H1 (cell line): Measurements from ENCODE around the gene C2orf92. TPM values are rescaled to one million over a fixed set of nuclear protein-coding genes. Genes with fewer than 3 reads are reported as not detected.

ENCODE experiments used
- CTCF ChIA-PET: fragments of 300-600 bp; sonication (Branson Sonifier 250); formaldehyde crosslinking; loops from one replicate; lab custom pipeline; 2021; ENCODE audit not compliant: partially characterized antibody; lab: Charles Lee
- POLR2A ChIA-PET: fragments of 300-600 bp; sonication (Branson Sonifier 250); formaldehyde crosslinking; loops from one replicate; lab custom pipeline; 2021; ENCODE audit warnings: inconsistent platforms; ENCODE audit not compliant: partially characterized antibody; lab: Charles Lee
- DNase-seq, 2 experiments: peaks; one replicate each; pipeline versions ENCODE4 v3.0.0 to v3.0.0-alpha.2; 2010 to 2022; ENCODE audit warnings: low spot score in 2 of 2, low read depth in 1 of 2, mixed read lengths in 1 of 2
- FAIRE-seq: peaks from 2 replicates; lab custom pipeline; 2011; peaks lifted over from hg19 to GRCh38; lab: Jason Lieb, UNC
- H2AFZ ChIP-seq: 2 replicates; pipeline ENCODE4 v1.8.1; 2012; ENCODE audit warnings: low read length, inconsistent platforms
- H2AK5ac ChIP-seq: 2 replicates; pipeline ENCODE4 v1.6.1; 2013; ENCODE audit warnings: low read depth, low read length
- H2BK120ac ChIP-seq: replicated peaks from 2 replicates; pipeline ENCODE3; 2013; ENCODE audit warnings: low read depth, low read length, inconsistent platforms
- H2BK12ac ChIP-seq: 2 replicates; pipeline ENCODE4 v1.6.1; 2013; ENCODE audit warnings: low read depth, low read length
- H2BK15ac ChIP-seq: 2 replicates; pipeline ENCODE4 v1.6.1; 2013; ENCODE audit warnings: low read length
- H2BK20ac ChIP-seq: 2 replicates; pipeline ENCODE4 v1.6.1; 2013; ENCODE audit warnings: low read length
- H2BK5ac ChIP-seq: 2 replicates; pipeline ENCODE4 v1.6.1; 2013; ENCODE audit warnings: low read depth, low read length
- H3K14ac ChIP-seq: 2 replicates; pipeline ENCODE4 v1.6.1; 2013; ENCODE audit warnings: inconsistent platforms; ENCODE audit not compliant: insufficient read length
- H3K18ac ChIP-seq: 2 replicates; pipeline ENCODE4 v1.6.1; 2013; ENCODE audit warnings: low read length; ENCODE audit errors: extremely low read depth
- H3K23ac ChIP-seq: 2 replicates; pipeline ENCODE4 v1.6.1; 2013; ENCODE audit warnings: inconsistent platforms; ENCODE audit not compliant: insufficient read length
- H3K23me2 ChIP-seq: 2 replicates; pipeline ENCODE4 v1.6.1; 2013; ENCODE audit warnings: low read depth, low read length
- H3K27ac ChIP-seq: 2 replicates; pipeline ENCODE4 v1.6.1; 2011; ENCODE audit warnings: low read depth, low read length, inconsistent platforms
- H3K27me3 ChIP-seq, 4 experiments: replicated peaks in 1 of 4; 1 replicate in 1 of 4; 2 replicates in 3 of 4; pipeline versions ENCODE4 v1.6.1 to v1.8.1; 2011 to 2013; ENCODE audit warnings: low read length in 3 of 4, mild to moderate bottlenecking in 3 of 4, inconsistent platforms in 2 of 4, mixed read lengths in 2 of 4, moderate library complexity in 1 of 4; ENCODE audit not compliant: control insufficient read depth in 3 of 4, insufficient read depth in 3 of 4; ENCODE audit errors: extremely low read depth in 1 of 4
- H3K36me3 ChIP-seq, 4 experiments: 2 replicates each; pipeline versions ENCODE4 v1.6.1 to v1.8.1; 2011 to 2013; ENCODE audit warnings: mild to moderate bottlenecking in 4 of 4, low read length in 3 of 4, moderate library complexity in 2 of 4, control low read depth in 1 of 4, inconsistent platforms in 1 of 4; ENCODE audit not compliant: insufficient read depth in 4 of 4, control insufficient read depth in 2 of 4
- H3K4ac ChIP-seq: replicated peaks from 2 replicates; pipeline ENCODE3; 2013; ENCODE audit warnings: low read length, low read depth, mixed read lengths, inconsistent platforms; ENCODE audit not compliant: insufficient read length
- H3K4me1 ChIP-seq, 4 experiments: replicated peaks in 1 of 4; 1 replicate in 1 of 4; 2 replicates in 3 of 4; pipeline versions ENCODE4 v1.6.1 to v1.8.1; 2011 to 2013; ENCODE audit warnings: low read length in 3 of 4, inconsistent platforms in 2 of 4, mixed read lengths in 1 of 4; ENCODE audit not compliant: insufficient read depth in 4 of 4, control insufficient read depth in 3 of 4
- H3K4me2 ChIP-seq, 2 experiments: 2 replicates each; pipeline versions ENCODE4 v1.6.1 to v1.8.1; 2011 to 2013; ENCODE audit warnings: low read depth in 2 of 2, low read length in 2 of 2, control low read depth in 1 of 2, inconsistent platforms in 1 of 2, mild to moderate bottlenecking in 1 of 2; ENCODE audit not compliant: insufficient read depth in 1 of 2
- H3K4me3 ChIP-seq, 4 experiments: fragments of 200-600, 300-600 bp in 1 of 4; sonication (generic), shearing (Covaris generic), sonication (Bioruptor Twin) in 1 of 4; 2 replicates each; pipeline versions ENCODE4 v1.5.1 to v1.8.1; 2011 to 2016; ENCODE audit warnings: low read length in 4 of 4, low read depth in 3 of 4, control low read depth in 2 of 4, inconsistent platforms in 2 of 4, mild to moderate bottlenecking in 2 of 4, mixed read lengths in 1 of 4, moderate library complexity in 1 of 4; ENCODE audit not compliant: insufficient read depth in 2 of 4; ENCODE audit errors: extremely low read depth in 1 of 4
- H3K56ac ChIP-seq: replicated peaks from 2 replicates; pipeline ENCODE3; 2013; ENCODE audit warnings: low read depth, mild to moderate bottlenecking, mixed read lengths, low read length, inconsistent platforms; ENCODE audit not compliant: insufficient read length
- H3K79me1 ChIP-seq: 2 replicates; pipeline ENCODE4 v1.6.1; 2013; ENCODE audit warnings: low read depth, low read length, control low read depth
- H3K79me2 ChIP-seq, 2 experiments: 2 replicates each; pipeline versions ENCODE4 v1.6.1 to v1.8.1; 2012 to 2013; ENCODE audit warnings: low read length in 2 of 2, mild to moderate bottlenecking in 2 of 2, inconsistent platforms in 1 of 2; ENCODE audit not compliant: insufficient read depth in 2 of 2, control insufficient read depth in 1 of 2
- H3K9ac ChIP-seq, 4 experiments: replicated peaks in 1 of 4; 1 replicate in 1 of 4; 2 replicates in 3 of 4; pipeline versions ENCODE4 v1.6.1 to v1.8.1; 2011 to 2013; ENCODE audit warnings: low read depth in 3 of 4, low read length in 3 of 4, control low read depth in 2 of 4, mild to moderate bottlenecking in 2 of 4, moderate library complexity in 2 of 4, inconsistent platforms in 1 of 4; ENCODE audit errors: extremely low read depth in 1 of 4
- H3K9me3 ChIP-seq, 2 experiments: 2 replicates each; pipeline versions ENCODE4 v1.6.1 to v1.8.1; 2012 to 2013; ENCODE audit warnings: mild to moderate bottlenecking in 2 of 2, moderate library complexity in 2 of 2, control low read depth in 1 of 2, inconsistent platforms in 1 of 2, low read depth in 1 of 2, low read length in 1 of 2, mixed read lengths in 1 of 2; ENCODE audit not compliant: insufficient read depth in 2 of 2
- H4K20me1 ChIP-seq, 2 experiments: replicated peaks in 1 of 2; 2 replicates each; pipeline versions ENCODE3 to v1.8.1; 2011 to 2013; ENCODE audit warnings: inconsistent platforms in 2 of 2, low read length in 2 of 2, mild to moderate bottlenecking in 1 of 2; ENCODE audit not compliant: insufficient read depth in 2 of 2, control insufficient read depth in 1 of 2
- H4K5ac ChIP-seq: 2 replicates; pipeline ENCODE4 v1.6.1; 2013; ENCODE audit warnings: low read length, low read depth, mixed read lengths, inconsistent platforms; ENCODE audit not compliant: insufficient read length
- H4K8ac ChIP-seq: 2 replicates; pipeline ENCODE4 v1.8.0; 2013; ENCODE audit warnings: mild to moderate bottlenecking, moderate library complexity, low read length, inconsistent platforms; ENCODE audit not compliant: insufficient read depth; ENCODE audit errors: extremely low read depth
- H4K91ac ChIP-seq: replicated peaks from 2 replicates; pipeline ENCODE3; 2013; ENCODE audit warnings: low read length, mixed read lengths, inconsistent platforms; ENCODE audit not compliant: insufficient read length
- CBX5 ChIP-seq: fragments of 300-800, 300-1000 bp; sonication (generic); IDR thresholded peaks from 2 replicates; pipeline ENCODE4 v1.7.1; 2016; ENCODE audit warnings: antibody characterized with exemption, low read length, low read depth
- CEBPB ChIP-seq: IDR thresholded peaks from 2 replicates; pipeline ENCODE4 v1.6.1; 2012; ENCODE audit warnings: low read depth, low read length
- CHD1 ChIP-seq: IDR thresholded peaks from 2 replicates; pipeline ENCODE4 v1.6.1; 2012; ENCODE audit warnings: low read depth, low read length, improper control_type of control experiment
- CREB1 ChIP-seq: IDR thresholded peaks from 2 replicates; pipeline ENCODE4 v1.6.1; 2012; ENCODE audit warnings: inconsistent platforms
- CTBP2 ChIP-seq: IDR thresholded peaks from 2 replicates; pipeline ENCODE4 v1.7.0; 2011; ENCODE audit warnings: borderline replicate concordance, mild to moderate bottlenecking, moderate library complexity, mixed read lengths, low read length; ENCODE audit not compliant: insufficient read depth, insufficient read length
- FOSL1 ChIP-seq: IDR thresholded peaks from 2 replicates; pipeline ENCODE4 v1.6.1; 2011; ENCODE audit warnings: mild to moderate bottlenecking, low read depth, low read length, moderate library complexity; ENCODE audit not compliant: insufficient read depth
- JUN ChIP-seq: IDR thresholded peaks from 2 replicates; pipeline ENCODE4 v1.6.1; 2011; ENCODE audit warnings: low read depth, mild to moderate bottlenecking, improper control_type of control experiment, low read length
- POU5F1 ChIP-seq: IDR thresholded peaks from 2 replicates; pipeline ENCODE4 v1.6.1; 2011; ENCODE audit warnings: low read depth, mild to moderate bottlenecking, low read length, moderate library complexity
- SAP30 ChIP-seq: fragments of 300-600 bp; sonication (generic); IDR thresholded peaks from 2 replicates; pipeline ENCODE4 v1.7.1; 2012; ENCODE audit warnings: low read length, moderate library complexity, mild to moderate bottlenecking, inconsistent platforms; ENCODE audit not compliant: insufficient read depth, insufficient replicate concordance
- SIRT6 ChIP-seq: IDR thresholded peaks from one replicate; pipeline ENCODE4 v1.7.1; 2012; ENCODE audit warnings: low read length, inconsistent platforms
- WGBS, 2 experiments: shearing (Covaris generic) in 1 of 2; methylation state at CpG; one replicate each; pipeline versions ENCODE4 v1.1.6 to v1.1.7; 2013 to 2015; ENCODE audit warnings: low lambda C conversion rate in 2 of 2, mixed read lengths in 2 of 2, inconsistent platforms in 1 of 2, low coverage in 1 of 2, missing lambda C conversion rate in 1 of 2; ENCODE audit not compliant: insufficient replicate concordance in 2 of 2, insufficient coverage in 1 of 2, insufficient read length in 1 of 2; ENCODE audit errors: extremely low coverage in 1 of 2, missing lambda C conversion rate in 1 of 2; 5-methylcytosine and 5-hydroxymethylcytosine counted together
- polyA plus RNA-seq, 7 experiments: library from polyadenylated mRNA; depleted of rRNA in 3 of 7; stranded (reverse) in 5 of 7; unstranded in 2 of 7; fragments of >200 nt in 5 of 7; fragments of 200-250 nt in 2 of 7; gene quantifications; 1 replicate in 5 of 7; 2 replicates in 1 of 7; 4 replicates in 1 of 7; pipeline versions ENCODE4 v1.2.1 to v1.2.3, GENCODE V29; 2011 to 2013; ENCODE audit warnings: missing spikeins in 2 of 7, mixed read lengths in 2 of 7
- total RNA-seq: library from RNA; stranded (reverse); fragmentation: NEBNext Ultra II Directional; extraction: Animal tissue kit (Norgen Biotek cat#: 25700); gene quantifications from 2 replicates; pipeline ENCODE4 v1.2.1, GENCODE V29; 2021
- TF ChIP-seq, protein P1 (sequence below): IDR thresholded peaks from 2 replicates; pipeline ENCODE4 v1.6.1; 2011; ENCODE audit warnings: low read depth, mild to moderate bottlenecking, low read length; ENCODE audit not compliant: insufficient read depth
- TF ChIP-seq, protein P2 (sequence below): IDR thresholded peaks from 2 replicates; pipeline ENCODE4 v1.6.1; 2012; ENCODE audit warnings: low read length, inconsistent platforms

C2orf92 gene
- total and polyA plus RNA-seq, 2 of the 8 experiments (the other 6 are each of a cell fraction or from before 2014, with no cell fraction given), result 2.3 to 3.7 TPM

DNA sequence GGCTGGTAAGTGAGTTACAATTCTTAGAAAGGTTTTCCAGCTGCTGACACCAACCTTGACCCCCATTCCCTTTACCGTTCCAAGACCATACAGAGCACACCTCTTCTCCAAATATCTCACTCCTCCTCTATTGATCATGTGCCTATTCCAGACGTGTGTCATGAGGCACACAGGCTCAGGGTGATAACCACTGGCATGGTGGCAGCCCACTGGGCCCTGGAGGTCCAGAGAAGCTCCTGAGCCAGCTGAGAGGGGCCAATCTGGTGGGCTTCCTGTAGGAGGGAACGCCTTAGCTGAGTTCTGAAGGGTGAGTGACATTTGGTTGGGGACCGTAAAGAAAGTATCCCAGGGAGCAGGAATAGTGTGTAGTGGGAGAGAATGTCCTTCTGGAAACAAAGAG, 72.2 kb downstream of the C2orf92 start:
- H3K14ac ChIP-seq, result no peak overlapping the region
- FAIRE-seq (no peak), DNase-seq (no peak)
- H2AK5ac ChIP-seq, result no peak overlapping the region; the same call in 1 of the 2 replicates
- peak overlapping the region; percentile 75; the same call in 1 of the 2 replicates for H2BK12ac ChIP-seq
- no peaks in the 10 kb centered on the region for H3K79me2 ChIP-seq
- H3K4me3 ChIP-seq, result no peak overlapping the region
- H3K4ac ChIP-seq, result no peak overlapping the region
- WGBS, 2 experiments, result 87% methylated on average over 4 of the region's 4 CpGs; no CpG with 5 or more reads in 1 of the 2 experiments
- H2BK5ac ChIP-seq, result peak overlapping the region; percentile 1; the same call in 1 of the 2 replicates
- H4K20me1 ChIP-seq, result no peaks in the 10 kb centered on the region
- H4K91ac ChIP-seq, result no peak overlapping the region
- CTCF ChIA-PET, result interaction anchor here (0.6 to 10.1 kb wide), 18 partner anchors 9 to 706 kb away, joined by 3 to 149 read pairs (median 8); partner anchors contain the start of genes ACTR1B and ZAP70
- H3K79me1 ChIP-seq, result no peaks in the 10 kb centered on the region
- H4K8ac ChIP-seq, result no peak overlapping the region
- H2AFZ ChIP-seq, result no peak overlapping the region
- no peak overlapping the region for H3K27ac ChIP-seq
- H3K9me3 ChIP-seq, result no peaks in the 10 kb centered on the region
- H2BK120ac ChIP-seq, result no peak overlapping the region
- no peak overlapping the region; the same call in 1 of the 2 replicates for H3K18ac ChIP-seq
- no peak overlapping the region for H4K5ac ChIP-seq
- no peak overlapping the region for H3K9ac ChIP-seq
- POLR2A ChIA-PET, result interaction anchor here (0.8 to 1.7 kb wide), 3 partner anchors 8 to 20 kb away, joined by 3 read pairs; no protein-coding TSS in a partner anchor
- H3K23me2 ChIP-seq, result no peaks in the 10 kb centered on the region
- no peak overlapping the region for H3K4me2 ChIP-seq
- H3K36me3 ChIP-seq, result no peaks in the 10 kb centered on the region
- H3K56ac ChIP-seq, result no peak overlapping the region
- H3K27me3 ChIP-seq, result no peaks in the 10 kb centered on the region
- no peak overlapping the region for H2BK20ac ChIP-seq
- no peak overlapping the region for H2BK15ac ChIP-seq
- peaks cover 0 to 2% (median 0%) of the 10 kb centered on the region in 4 experiments; a peak in 1 of 7 replicates for H3K4me1 ChIP-seq
- H3K23ac ChIP-seq, result no peak overlapping the region
- no peak for TF ChIP-seq CTBP2
- no peak for TF ChIP-seq POU5F1
- TF ChIP-seq, protein P1, sequence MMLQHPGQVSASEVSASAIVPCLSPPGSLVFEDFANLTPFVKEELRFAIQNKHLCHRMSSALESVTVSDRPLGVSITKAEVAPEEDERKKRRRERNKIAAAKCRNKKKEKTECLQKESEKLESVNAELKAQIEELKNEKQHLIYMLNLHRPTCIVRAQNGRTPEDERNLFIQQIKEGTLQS, result no peak
- TF ChIP-seq FOSL1, result no peak
- TF ChIP-seq CBX5, result no peak
- no peak for TF ChIP-seq CEBPB
- TF ChIP-seq CHD1, result no peak
- TF ChIP-seq CREB1, result no peak
- TF ChIP-seq SAP30, result no peak
- no peak for TF ChIP-seq JUN
- no peak for TF ChIP-seq SIRT6
- TF ChIP-seq, protein P2, sequence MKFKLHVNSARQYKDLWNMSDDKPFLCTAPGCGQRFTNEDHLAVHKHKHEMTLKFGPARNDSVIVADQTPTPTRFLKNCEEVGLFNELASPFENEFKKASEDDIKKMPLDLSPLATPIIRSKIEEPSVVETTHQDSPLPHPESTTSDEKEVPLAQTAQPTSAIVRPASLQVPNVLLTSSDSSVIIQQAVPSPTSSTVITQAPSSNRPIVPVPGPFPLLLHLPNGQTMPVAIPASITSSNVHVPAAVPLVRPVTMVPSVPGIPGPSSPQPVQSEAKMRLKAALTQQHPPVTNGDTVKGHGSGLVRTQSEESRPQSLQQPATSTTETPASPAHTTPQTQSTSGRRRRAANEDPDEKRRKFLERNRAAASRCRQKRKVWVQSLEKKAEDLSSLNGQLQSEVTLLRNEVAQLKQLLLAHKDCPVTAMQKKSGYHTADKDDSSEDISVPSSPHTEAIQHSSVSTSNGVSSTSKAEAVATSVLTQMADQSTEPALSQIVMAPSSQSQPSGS, result no peak
